ENCODE data around the gene FAM219A.

The FAM219A gene

DNA sequence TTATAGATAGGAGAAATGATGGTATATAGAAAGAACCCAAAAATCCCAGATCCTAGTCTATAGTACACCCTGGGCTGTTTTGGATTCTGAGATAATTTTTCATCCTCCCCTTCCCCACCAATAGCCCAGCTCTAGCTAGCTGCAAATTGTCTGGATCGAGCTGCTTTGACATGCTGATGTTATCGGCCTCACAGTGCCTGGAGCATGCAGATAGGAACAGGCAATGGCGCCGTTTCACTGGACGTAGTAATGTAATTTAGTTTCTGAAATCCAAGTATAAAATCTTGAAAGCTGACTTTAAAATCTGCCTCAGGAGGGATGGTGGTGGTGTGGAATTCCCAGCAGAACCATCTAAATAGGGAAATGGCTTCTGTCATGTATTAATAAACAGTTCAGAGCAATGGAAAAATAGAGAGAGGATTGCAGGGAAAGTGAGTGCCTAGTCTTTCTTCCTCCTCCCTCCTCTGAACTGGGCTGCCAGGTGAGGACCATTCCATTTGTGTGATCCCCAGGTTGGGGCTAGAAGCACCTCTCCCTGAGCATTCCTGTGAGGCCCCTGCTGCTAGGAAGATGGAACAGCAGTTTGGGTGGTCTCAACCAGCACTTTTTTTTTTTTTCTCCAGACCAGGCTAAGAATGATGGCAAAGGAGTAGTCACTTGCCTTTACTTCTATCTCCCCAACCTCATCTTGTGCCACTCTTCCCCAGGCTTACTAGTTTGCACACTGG is 31.9 kb downstream of the FAM219A start:
- Histone ChIP-seq H3K4me1 (ENCODE audit: control insufficient read depth, insufficient read depth, low read length, poor library complexity, severe bottlenecking) (no peaks in the 10 kb centered on the region), H3K9me3 (ENCODE audit: control insufficient read depth, low read length) (no peaks in the 10 kb centered on the region)
- 90 to 96% methylated on average over 3 to 5 of the region's 5 CpGs for WGBS, 2 experiments (ENCODE audit: insufficient coverage in 2 of 2)

GRCh38 chr9:34419716-34420504 is 38.5 kb downstream of the FAM219A start:
- H3K9me3 ChIP-seq (ENCODE audit: control insufficient read depth, low read length), result no peaks in the 10 kb centered on the region
- 72 to 76% methylated on average over 3 to 4 of the region's 4 CpGs for WGBS, 2 experiments (ENCODE audit: insufficient coverage in 2 of 2)
- H3K36me3 ChIP-seq (ENCODE audit: control insufficient read depth, insufficient read depth, low read length), result no peaks in the 10 kb centered on the region
- H3K27ac ChIP-seq (ENCODE audit: low read depth, low read length, severe bottlenecking), result no peak overlapping the region
- H3K4me1 ChIP-seq (ENCODE audit: control insufficient read depth, insufficient read depth, low read length, poor library complexity, severe bottlenecking), result peaks cover 7% of the 10 kb centered on the region
- no peak overlapping the region for H3K4me3 ChIP-seq (ENCODE audit: extremely low read depth, insufficient read depth, low read length, poor library complexity, severe bottlenecking)

More for the DNA sequence above, 31.9 kb downstream of the FAM219A start:
- Histone ChIP-seq H3K27ac (ENCODE audit: low read depth, low read length, severe bottlenecking) (no peak overlapping the region), H3K36me3 (ENCODE audit: control insufficient read depth, insufficient read depth, low read length) (peaks cover 18% of the 10 kb centered on the region), H3K4me3 (ENCODE audit: extremely low read depth, insufficient read depth, low read length, poor library complexity, severe bottlenecking) (no peak overlapping the region)

GRCh38 chr9:34417734-34418133 is 40.6 kb downstream of the FAM219A start:
- Histone ChIP-seq H3K36me3 (ENCODE audit: control insufficient read depth, insufficient read depth, low read length) (no peaks in the 10 kb centered on the region), H3K9me3 (ENCODE audit: control insufficient read depth, low read length) (no peaks in the 10 kb centered on the region), H3K4me3 (ENCODE audit: extremely low read depth, insufficient read depth, low read length, poor library complexity, severe bottlenecking) (no peak overlapping the region), H3K27ac (ENCODE audit: low read depth, low read length, severe bottlenecking) (no peak overlapping the region), H3K4me1 (ENCODE audit: control insufficient read depth, insufficient read depth, low read length, poor library complexity, severe bottlenecking) (peaks cover 7% of the 10 kb centered on the region)
- 60 to 95% methylated on average over 2 to 3 of the region's 3 CpGs for WGBS, 2 experiments (ENCODE audit: insufficient coverage in 2 of 2)

- Histone ChIP-seq H3K4me3 (ENCODE audit: extremely low read depth, insufficient read depth, low read length, poor library complexity, severe bottlenecking) (no peak overlapping the region), H3K36me3 (ENCODE audit: control insufficient read depth, insufficient read depth, low read length) (no peaks in the 10 kb centered on the region), H3K27ac (ENCODE audit: low read depth, low read length, severe bottlenecking) (no peak overlapping the region), H3K4me1 (ENCODE audit: control insufficient read depth, insufficient read depth, low read length, poor library complexity, severe bottlenecking) (no peaks in the 10 kb centered on the region), H3K9me3 (ENCODE audit: control insufficient read depth, low read length) (no peaks in the 10 kb centered on the region)
- WGBS, 2 experiments (ENCODE audit: insufficient coverage in 2 of 2), result 8 to 13% methylated on average over 1 to 4 of the region's 6 CpGs
Observed at GRCh38 chr9:34413231-34413852, 45.0 kb downstream of the FAM219A start.

DNA sequence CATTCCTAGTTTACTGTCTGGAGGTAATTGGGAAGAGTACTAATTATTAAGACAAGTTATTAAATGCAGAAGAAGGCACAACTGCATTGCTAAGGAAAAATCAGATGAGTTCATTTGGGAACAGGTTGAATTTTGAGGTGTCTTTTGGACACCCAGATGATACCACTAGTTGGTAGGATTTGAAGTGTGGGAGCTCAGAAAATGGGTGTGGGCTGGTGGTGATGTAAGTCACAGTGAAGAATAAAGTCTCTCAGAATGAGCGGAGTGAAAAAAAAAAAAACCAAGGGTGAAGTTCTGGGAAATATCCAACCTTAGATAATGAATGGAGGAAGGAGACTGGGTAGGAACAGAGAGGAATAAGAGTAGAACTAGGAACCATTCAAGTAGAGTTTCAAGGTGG is 46.0 kb downstream of the FAM219A start:
- H3K36me3 ChIP-seq (ENCODE audit: control insufficient read depth, insufficient read depth, low read length), result no peaks in the 10 kb centered on the region
- WGBS, 2 experiments (ENCODE audit: insufficient coverage in 2 of 2), result 50 to 58% methylated on average over 1 of the region's 1 CpG
- H3K4me1 ChIP-seq (ENCODE audit: control insufficient read depth, insufficient read depth, low read length, poor library complexity, severe bottlenecking), result no peaks in the 10 kb centered on the region
- no peak overlapping the region for H3K4me3 ChIP-seq (ENCODE audit: extremely low read depth, insufficient read depth, low read length, poor library complexity, severe bottlenecking)
- no peak overlapping the region for H3K27ac ChIP-seq (ENCODE audit: low read depth, low read length, severe bottlenecking)
- H3K9me3 ChIP-seq (ENCODE audit: control insufficient read depth, low read length), result no peaks in the 10 kb centered on the region

- WGBS, 2 experiments (ENCODE audit: insufficient coverage in 2 of 2), result 100% methylated on average over 1 of the region's 2 CpGs; no CpG with 5 or more reads in 1 of the 2 experiments
- Histone ChIP-seq H3K4me1 (ENCODE audit: control insufficient read depth, insufficient read depth, low read length, poor library complexity, severe bottlenecking) (no peaks in the 10 kb centered on the region), H3K36me3 (ENCODE audit: control insufficient read depth, insufficient read depth, low read length) (peaks cover 9% of the 10 kb centered on the region), H3K27ac (ENCODE audit: low read depth, low read length, severe bottlenecking) (no peak overlapping the region), H3K4me3 (ENCODE audit: extremely low read depth, insufficient read depth, low read length, poor library complexity, severe bottlenecking) (no peak overlapping the region), H3K9me3 (ENCODE audit: control insufficient read depth, low read length) (no peaks in the 10 kb centered on the region)
Observed at GRCh38 chr9:34409154-34409553, 49.2 kb downstream of the FAM219A start.

DNA sequence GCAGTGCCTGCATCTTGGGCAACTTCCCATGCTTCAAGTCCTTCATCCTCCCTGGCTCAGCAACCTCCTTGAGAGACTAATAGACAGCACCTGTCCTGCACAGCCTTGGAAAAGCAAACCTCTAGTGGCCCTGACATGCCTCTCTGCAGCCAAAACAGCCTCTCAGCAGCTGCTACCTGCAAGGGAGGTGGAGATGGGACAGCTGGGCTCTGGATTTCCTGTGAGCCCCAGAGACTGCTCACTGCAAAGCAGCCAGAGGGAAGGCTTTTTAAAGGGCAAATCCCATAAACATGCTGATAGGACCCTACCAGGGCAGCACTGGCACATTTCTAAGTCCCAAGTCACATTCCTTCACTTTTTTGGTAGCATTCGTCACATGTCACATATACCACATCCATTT is 50.2 kb downstream of the FAM219A start:
- H3K36me3 ChIP-seq (ENCODE audit: control insufficient read depth, insufficient read depth, low read length), result peaks cover 13% of the 10 kb centered on the region
- WGBS, 2 experiments (ENCODE audit: insufficient coverage in 2 of 2), result 86 to 91% methylated on average over 1 of the region's 1 CpG
- H3K9me3 ChIP-seq (ENCODE audit: control insufficient read depth, low read length), result no peaks in the 10 kb centered on the region
- no peak overlapping the region for H3K4me3 ChIP-seq (ENCODE audit: extremely low read depth, insufficient read depth, low read length, poor library complexity, severe bottlenecking)
- H3K27ac ChIP-seq (ENCODE audit: low read depth, low read length, severe bottlenecking), result no peak overlapping the region
- H3K4me1 ChIP-seq (ENCODE audit: control insufficient read depth, insufficient read depth, low read length, poor library complexity, severe bottlenecking), result no peaks in the 10 kb centered on the region

GRCh38 chr9:34406219-34406618 is 52.2 kb downstream of the FAM219A start:
- H3K4me3 ChIP-seq (ENCODE audit: extremely low read depth, insufficient read depth, low read length, poor library complexity, severe bottlenecking), result no peak overlapping the region
- WGBS, 2 experiments (ENCODE audit: insufficient coverage in 2 of 2), result 100% methylated on average over 1 of the region's 1 CpG
- H3K27ac ChIP-seq (ENCODE audit: low read depth, low read length, severe bottlenecking), result no peak overlapping the region
- peaks cover 32% of the 10 kb centered on the region for H3K36me3 ChIP-seq (ENCODE audit: control insufficient read depth, insufficient read depth, low read length)
- no peaks in the 10 kb centered on the region for H3K9me3 ChIP-seq (ENCODE audit: control insufficient read depth, low read length)
- no peaks in the 10 kb centered on the region for H3K4me1 ChIP-seq (ENCODE audit: control insufficient read depth, insufficient read depth, low read length, poor library complexity, severe bottlenecking)

- H3K4me3 ChIP-seq (ENCODE audit: extremely low read depth, insufficient read depth, low read length, poor library complexity, severe bottlenecking), result no peak overlapping the region
- no peaks in the 10 kb centered on the region for H3K9me3 ChIP-seq (ENCODE audit: control insufficient read depth, low read length)
- no peaks in the 10 kb centered on the region for H3K4me1 ChIP-seq (ENCODE audit: control insufficient read depth, insufficient read depth, low read length, poor library complexity, severe bottlenecking)
- no peak overlapping the region for H3K27ac ChIP-seq (ENCODE audit: low read depth, low read length, severe bottlenecking)
- peaks cover 37% of the 10 kb centered on the region for H3K36me3 ChIP-seq (ENCODE audit: control insufficient read depth, insufficient read depth, low read length)
- 81 to 100% methylated on average over 1 to 3 of the region's 7 CpGs for WGBS, 2 experiments (ENCODE audit: insufficient coverage in 2 of 2)
Observed at GRCh38 chr9:34405719-34406118, 52.7 kb downstream of the FAM219A start.

GRCh38 chr9:34403554-34404380 is 54.6 kb downstream of the FAM219A start:
- H3K27ac ChIP-seq (ENCODE audit: low read depth, low read length, severe bottlenecking), result no peak overlapping the region
- H3K9me3 ChIP-seq (ENCODE audit: control insufficient read depth, low read length), result no peaks in the 10 kb centered on the region
- peaks cover 42% of the 10 kb centered on the region for H3K36me3 ChIP-seq (ENCODE audit: control insufficient read depth, insufficient read depth, low read length)
- no peaks in the 10 kb centered on the region for H3K4me1 ChIP-seq (ENCODE audit: control insufficient read depth, insufficient read depth, low read length, poor library complexity, severe bottlenecking)
- no peak overlapping the region for H3K4me3 ChIP-seq (ENCODE audit: extremely low read depth, insufficient read depth, low read length, poor library complexity, severe bottlenecking)

All from mesodermal cell (in vitro differentiated cells).